DOHH2 (cell line): ENCODE data around the gene SLC12A7.

ENCODE experiments used
- EZH2phosphoT487 ChIP-seq: fragments of 200-600 bp; sonication (generic); IDR thresholded peaks from 2 replicates; pipeline ENCODE4 v1.6.1; 2017; ENCODE audit warnings: borderline replicate concordance, mild to moderate bottlenecking, antibody characterized with exemption, low read length, moderate library complexity, mixed read lengths
- TF ChIP-seq, protein P1 (sequence below): fragments of 200-600 bp; sonication (generic); IDR thresholded peaks from one replicate; pipeline ENCODE4 v1.5.1; 2014; ENCODE audit warnings: antibody characterized with exemption, mild to moderate bottlenecking, low read depth, low read length; ENCODE audit not compliant: poor library complexity, severe bottlenecking

DNA sequence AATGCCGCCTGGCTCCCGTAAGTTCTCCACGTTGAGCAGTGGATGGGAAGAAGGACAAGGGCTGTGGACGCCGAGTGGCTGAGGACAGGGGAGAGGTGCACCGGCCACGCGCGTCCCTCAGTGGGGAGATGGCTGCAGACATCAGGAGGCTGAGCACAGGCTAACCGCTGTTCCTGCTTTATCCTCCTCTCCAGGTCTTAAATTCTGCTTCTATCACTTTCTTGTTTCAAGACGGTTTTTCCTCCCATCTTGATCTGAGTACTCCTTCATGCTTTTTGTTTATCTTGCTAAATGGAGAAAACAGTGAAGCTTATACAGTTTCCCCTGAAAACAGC is 47.4 kb upstream of the SLC12A7 start:
- TF ChIP-seq, protein P1, sequence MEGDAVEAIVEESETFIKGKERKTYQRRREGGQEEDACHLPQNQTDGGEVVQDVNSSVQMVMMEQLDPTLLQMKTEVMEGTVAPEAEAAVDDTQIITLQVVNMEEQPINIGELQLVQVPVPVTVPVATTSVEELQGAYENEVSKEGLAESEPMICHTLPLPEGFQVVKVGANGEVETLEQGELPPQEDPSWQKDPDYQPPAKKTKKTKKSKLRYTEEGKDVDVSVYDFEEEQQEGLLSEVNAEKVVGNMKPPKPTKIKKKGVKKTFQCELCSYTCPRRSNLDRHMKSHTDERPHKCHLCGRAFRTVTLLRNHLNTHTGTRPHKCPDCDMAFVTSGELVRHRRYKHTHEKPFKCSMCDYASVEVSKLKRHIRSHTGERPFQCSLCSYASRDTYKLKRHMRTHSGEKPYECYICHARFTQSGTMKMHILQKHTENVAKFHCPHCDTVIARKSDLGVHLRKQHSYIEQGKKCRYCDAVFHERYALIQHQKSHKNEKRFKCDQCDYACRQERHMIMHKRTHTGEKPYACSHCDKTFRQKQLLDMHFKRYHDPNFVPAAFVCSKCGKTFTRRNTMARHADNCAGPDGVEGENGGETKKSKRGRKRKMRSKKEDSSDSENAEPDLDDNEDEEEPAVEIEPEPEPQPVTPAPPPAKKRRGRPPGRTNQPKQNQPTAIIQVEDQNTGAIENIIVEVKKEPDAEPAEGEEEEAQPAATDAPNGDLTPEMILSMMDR: no peak
- TF ChIP-seq EZH2phosphoT487: no peak
